GM12872 (cell line): ENCODE measurements around the gene USH2A.

ENCODE experiments used
- CTCF ChIP-seq: IDR thresholded peaks from 3 replicates; pipeline ENCODE4 v1.5.1; 2011; ENCODE audit warnings: low read depth, mild to moderate bottlenecking, low read length, moderate library complexity; ENCODE audit not compliant: insufficient read depth

The USH2A gene

GRCh38 chr1:216064643-216065042 is 358.6 kb downstream of the USH2A start:
- TF ChIP-seq CTCF, result no peak

GRCh38 chr1:216057947-216058346 is 365.3 kb downstream of the USH2A start:
- TF ChIP-seq CTCF, result no peak

- no peak for TF ChIP-seq CTCF
Observed at GRCh38 chr1:216057063-216057462, 366.2 kb downstream of the USH2A start.

GRCh38 chr1:216055004-216055403 is 368.2 kb downstream of the USH2A start:
- no peak for TF ChIP-seq CTCF

GRCh38 chr1:216054600-216054999 is 368.6 kb downstream of the USH2A start:
- TF ChIP-seq CTCF, result no peak

- TF ChIP-seq CTCF, result no peak
Observed at GRCh38 chr1:216051071-216051470, 372.2 kb downstream of the USH2A start.

- no peak for TF ChIP-seq CTCF
Observed at GRCh38 chr1:216049741-216050430, 373.4 kb downstream of the USH2A start.
